ENCODE results near the gene FER. TPM values are rescaled to one million over a fixed set of nuclear protein-coding genes. Genes with fewer than 3 reads are reported as not detected.
"Not testable (repeated sequence)": the region's sequence is repeated elsewhere in the genome, so short reads cannot be mapped to it uniquely, and the experiment has no call there.

Gene FER
- polyA plus RNA-seq, 3 donors = 2.4 to 14.7 (median 6.2) TPM

- Histone ChIP-seq H3K4me3 (replicated peaks in 1 of 3; ENCODE audit: low read depth in 2 of 3, low read length in 3 of 3) (no peak overlapping the region), H3K4me2 (replicated peaks; ENCODE audit: extremely low read depth, low read length, poor library complexity, severe bottlenecking) (no peak overlapping the region), H3K79me2 (ENCODE audit: insufficient read depth, low read length) (no peaks in the 10 kb centered on the region), H3K4me1 (ENCODE audit: control insufficient read depth in 1 of 2, insufficient read depth in 2 of 2, low read length in 2 of 2) (no peaks in the 10 kb centered on the region), H4K20me1 (ENCODE audit: insufficient read depth, low read length) (no peaks in the 10 kb centered on the region), H3K36me3 (replicated peaks in 1 of 2; ENCODE audit: control insufficient read depth in 1 of 2, insufficient read depth in 2 of 2, low read length in 2 of 2) (no peaks in the 10 kb centered on the region), H3K27ac (ENCODE audit: low read depth in 1 of 2, low read length in 2 of 2) (no peak overlapping the region), H3K9ac (ENCODE audit: insufficient read depth, low read length, poor library complexity, severe bottlenecking) (no peak overlapping the region), H2AFZ (ENCODE audit: insufficient read depth, low read depth, low read length, poor library complexity, severe bottlenecking) (no peak overlapping the region), H3K9me3 (replicated peaks in 1 of 2; ENCODE audit: control insufficient read depth in 1 of 2, insufficient read depth in 1 of 2, low read length in 2 of 2) (no peaks in the 10 kb centered on the region), H3K27me3 (ENCODE audit: control insufficient read depth in 2 of 2, insufficient read depth in 2 of 2, low read length in 2 of 2) (no peaks in the 10 kb centered on the region)
- intact Hi-C loops (cut with micrococcal nuclease) = no loop called here
- no peak for TF ChIP-seq CTCF (IDR thresholded peaks at IDR 0.05)
- H3K4me3 Mint-ChIP-seq = no peak overlapping the region
- no peaks in the 10 kb centered on the region for H3K27me3 Mint-ChIP-seq (ENCODE audit: low read depth in 3 of 3)
- WGBS (ENCODE audit: insufficient coverage) = no CpG with 5 or more reads among the region's 3 CpGs
- H3K36me3 Mint-ChIP-seq = peaks cover 7 to 10% of the 10 kb centered on the region in 2 donors
- peaks cover 0 to 6% (median 0%) of the 10 kb centered on the region in 7 donors for H3K9me3 Mint-ChIP-seq
- peaks cover 18% of the 10 kb centered on the region for H3K4me1 Mint-ChIP-seq
- DNase-seq = no peak
- H3K27ac Mint-ChIP-seq = no peak overlapping the region
Measured at GRCh38 chr5:108763222-108763916, 15.7 kb downstream of the FER start.

- intact Hi-C loops (cut with micrococcal nuclease) = no loop called here
- Mint-ChIP-seq H3K9me3 (no peaks in the 10 kb centered on the region), H3K27ac (no peak overlapping the region), H3K36me3 (peaks cover 3 to 4% of the 10 kb centered on the region in 2 donors), H3K27me3 (ENCODE audit: low read depth in 3 of 3) (peaks cover 0 to 2% (median 2%) of the 10 kb centered on the region in 3 donors), H3K4me3 (no peak overlapping the region), H3K4me1 (peaks cover 18% of the 10 kb centered on the region)
- no peak for DNase-seq
- Histone ChIP-seq H3K4me2 (replicated peaks; ENCODE audit: extremely low read depth, low read length, poor library complexity, severe bottlenecking) (no peak overlapping the region), H3K36me3 (replicated peaks in 1 of 2; ENCODE audit: control insufficient read depth in 1 of 2, insufficient read depth in 2 of 2, low read length in 2 of 2) (no peaks in the 10 kb centered on the region), H3K4me3 (replicated peaks in 1 of 3; ENCODE audit: low read depth in 2 of 3, low read length in 3 of 3) (no peak overlapping the region), H3K27me3 (ENCODE audit: control insufficient read depth in 2 of 2, insufficient read depth in 2 of 2, low read length in 2 of 2) (no peaks in the 10 kb centered on the region), H3K4me1 (ENCODE audit: control insufficient read depth in 1 of 2, insufficient read depth in 2 of 2, low read length in 2 of 2) (no peaks in the 10 kb centered on the region), H3K9me3 (replicated peaks in 1 of 2; ENCODE audit: control insufficient read depth in 1 of 2, insufficient read depth in 1 of 2, low read length in 2 of 2) (no peaks in the 10 kb centered on the region), H3K9ac (ENCODE audit: insufficient read depth, low read length, poor library complexity, severe bottlenecking) (no peak overlapping the region), H3K27ac (ENCODE audit: low read depth in 1 of 2, low read length in 2 of 2) (no peak overlapping the region), H3K79me2 (ENCODE audit: insufficient read depth, low read length) (no peaks in the 10 kb centered on the region), H4K20me1 (ENCODE audit: insufficient read depth, low read length) (no peaks in the 10 kb centered on the region), H2AFZ (ENCODE audit: insufficient read depth, low read depth, low read length, poor library complexity, severe bottlenecking) (no peak overlapping the region)
- no peak for TF ChIP-seq CTCF (IDR thresholded peaks at IDR 0.05)
Measured at GRCh38 chr5:108765647-108766046, 17.9 kb downstream of the FER start.

- H3K4me3 Mint-ChIP-seq; H3K9me3 Mint-ChIP-seq; DNase-seq; H4K20me1 ChIP-seq (ENCODE audit: insufficient read depth, low read length); H3K27me3 Mint-ChIP-seq (ENCODE audit: low read depth in 3 of 3); H3K4me3 ChIP-seq (replicated peaks in 1 of 3; ENCODE audit: low read depth in 2 of 3, low read length in 3 of 3); H3K36me3 ChIP-seq (replicated peaks in 1 of 2; ENCODE audit: control insufficient read depth in 1 of 2, insufficient read depth in 2 of 2, low read length in 2 of 2); H3K4me1 ChIP-seq (ENCODE audit: control insufficient read depth in 1 of 2, insufficient read depth in 2 of 2, low read length in 2 of 2); H3K9ac ChIP-seq (ENCODE audit: insufficient read depth, low read length, poor library complexity, severe bottlenecking); H3K4me2 ChIP-seq (replicated peaks; ENCODE audit: extremely low read depth, low read length, poor library complexity, severe bottlenecking); H3K27me3 ChIP-seq (ENCODE audit: control insufficient read depth in 2 of 2, insufficient read depth in 2 of 2, low read length in 2 of 2); H3K27ac ChIP-seq (ENCODE audit: low read depth in 1 of 2, low read length in 2 of 2); H3K79me2 ChIP-seq (ENCODE audit: insufficient read depth, low read length); H2AFZ ChIP-seq (ENCODE audit: insufficient read depth, low read depth, low read length, poor library complexity, severe bottlenecking); H3K9me3 ChIP-seq (replicated peaks in 1 of 2; ENCODE audit: control insufficient read depth in 1 of 2, insufficient read depth in 1 of 2, low read length in 2 of 2); intact Hi-C loops (cut with micrococcal nuclease): not testable (repeated sequence)
- Mint-ChIP-seq H3K27ac (peak overlapping the region in 1 of 7 donors; percentile 23), H3K4me1 (peaks cover 18% of the 10 kb centered on the region), H3K36me3 (peaks cover 7 to 12% of the 10 kb centered on the region in 2 donors)
- WGBS (ENCODE audit: insufficient coverage) = 92% methylated on average over 4 of the region's 5 CpGs
Measured at GRCh38 chr5:108766916-108767315, 19.2 kb downstream of the FER start.

Data from CD14-positive monocyte (primary cell).